Measurements from ENCODE around the gene PDZRN3. TPM values are rescaled to one million over a fixed set of nuclear protein-coding genes. Genes with fewer than 3 reads are reported as not detected.
"Not testable (repeated sequence)": the region's sequence is repeated elsewhere in the genome, so short reads cannot be mapped to it uniquely, and the experiment has no call there.

The PDZRN3 gene
- total RNA-seq, 1 experiment from 2014 or later, result 0.24 TPM

- no TSS peak for BruUV-seq (replicated peaks)
- no peak for DNase-seq (ENCODE audit: low spot score)
- Histone ChIP-seq H3K4me3 (ENCODE audit: low read depth, low read length, poor library complexity, severe bottlenecking) (no peak overlapping the region), H3K27ac (ENCODE audit: low read depth, low read length, poor library complexity, severe bottlenecking) (no peak overlapping the region), H3K36me3 (ENCODE audit: insufficient read depth, low read length, poor library complexity, severe bottlenecking) (no peaks in the 10 kb centered on the region), H3K4me1 (ENCODE audit: insufficient read depth, low read length, poor library complexity, severe bottlenecking) (no peaks in the 10 kb centered on the region), H3K9me3 (ENCODE audit: low read depth, low read length, poor library complexity, severe bottlenecking) (no peaks in the 10 kb centered on the region), H3K27me3 (replicated peaks; ENCODE audit: insufficient read depth, low read depth, low read length, poor library complexity) (no peaks in the 10 kb centered on the region)
- intact Hi-C loops (cut with micrococcal nuclease; ENCODE audit: unreplicated experiment), result no loop called here
- no peak for TF ChIP-seq CTCF (conservative IDR thresholded peaks at IDR 0.05; ENCODE audit: low read depth, low read length)
- no peak for TF ChIP-seq EZH2 (IDR thresholded peaks at IDR 0.05; ENCODE audit: borderline replicate concordance, low read depth, low read length, poor library complexity, severe bottlenecking)
- CTCF ChIA-PET, result no interaction called here
- POLR2A ChIA-PET (ENCODE audit: low non-redundant PET), result no interaction called here
These were observed 53.4 kb downstream of the PDZRN3 start for GRCh38 chr3:73571238-73571794.

- intact Hi-C loops (cut with micrococcal nuclease; ENCODE audit: unreplicated experiment), result no loop called here
- Histone ChIP-seq H3K36me3 (ENCODE audit: insufficient read depth, low read length, poor library complexity, severe bottlenecking) (no peaks in the 10 kb centered on the region), H3K4me3 (ENCODE audit: low read depth, low read length, poor library complexity, severe bottlenecking) (no peak overlapping the region), H3K4me1 (ENCODE audit: insufficient read depth, low read length, poor library complexity, severe bottlenecking) (no peaks in the 10 kb centered on the region), H3K27ac (ENCODE audit: low read depth, low read length, poor library complexity, severe bottlenecking) (no peak overlapping the region), H3K9me3 (ENCODE audit: low read depth, low read length, poor library complexity, severe bottlenecking) (no peaks in the 10 kb centered on the region), H3K27me3 (replicated peaks; ENCODE audit: insufficient read depth, low read depth, low read length, poor library complexity) (no peaks in the 10 kb centered on the region)
- no peak for TF ChIP-seq EZH2 (IDR thresholded peaks at IDR 0.05; ENCODE audit: borderline replicate concordance, low read depth, low read length, poor library complexity, severe bottlenecking)
- TF ChIP-seq CTCF (conservative IDR thresholded peaks at IDR 0.05; ENCODE audit: low read depth, low read length), result no peak
- BruUV-seq (replicated peaks), result no TSS peak
- no peak for DNase-seq (ENCODE audit: low spot score)
- CTCF ChIA-PET, result no interaction called here
- POLR2A ChIA-PET (ENCODE audit: low non-redundant PET), result no interaction called here
These were observed 55.4 kb downstream of the PDZRN3 start for GRCh38 chr3:73569246-73569760.

GRCh38 chr3:73568371-73568862 is 56.3 kb downstream of the PDZRN3 start:
- Histone ChIP-seq H3K4me1 (ENCODE audit: insufficient read depth, low read length, poor library complexity, severe bottlenecking) (no peaks in the 10 kb centered on the region), H3K27ac (ENCODE audit: low read depth, low read length, poor library complexity, severe bottlenecking) (no peak overlapping the region), H3K27me3 (replicated peaks; ENCODE audit: insufficient read depth, low read depth, low read length, poor library complexity) (no peaks in the 10 kb centered on the region), H3K4me3 (ENCODE audit: low read depth, low read length, poor library complexity, severe bottlenecking) (no peak overlapping the region), H3K36me3 (ENCODE audit: insufficient read depth, low read length, poor library complexity, severe bottlenecking) (no peaks in the 10 kb centered on the region), H3K9me3 (ENCODE audit: low read depth, low read length, poor library complexity, severe bottlenecking) (no peaks in the 10 kb centered on the region)
- no TSS peak for BruUV-seq (replicated peaks)
- intact Hi-C loops (cut with micrococcal nuclease; ENCODE audit: unreplicated experiment), result no loop called here
- ChIA-PET CTCF (no interaction called here), POLR2A (ENCODE audit: low non-redundant PET) (no interaction called here)
- DNase-seq (ENCODE audit: low spot score), result no peak
- TF ChIP-seq EZH2 (IDR thresholded peaks at IDR 0.05; ENCODE audit: borderline replicate concordance, low read depth, low read length, poor library complexity, severe bottlenecking) (no peak), CTCF (conservative IDR thresholded peaks at IDR 0.05; ENCODE audit: low read depth, low read length) (no peak)

GRCh38 chr3:73565374-73565773 is 59.4 kb downstream of the PDZRN3 start:
- H3K4me3 ChIP-seq (ENCODE audit: low read depth, low read length, poor library complexity, severe bottlenecking); CTCF ChIA-PET; H3K27ac ChIP-seq (ENCODE audit: low read depth, low read length, poor library complexity, severe bottlenecking); BruUV-seq (replicated peaks); H3K27me3 ChIP-seq (replicated peaks; ENCODE audit: insufficient read depth, low read depth, low read length, poor library complexity); POLR2A ChIA-PET (ENCODE audit: low non-redundant PET); intact Hi-C loops (cut with micrococcal nuclease; ENCODE audit: unreplicated experiment); H3K4me1 ChIP-seq (ENCODE audit: insufficient read depth, low read length, poor library complexity, severe bottlenecking); DNase-seq (ENCODE audit: low spot score); H3K9me3 ChIP-seq (ENCODE audit: low read depth, low read length, poor library complexity, severe bottlenecking); H3K36me3 ChIP-seq (ENCODE audit: insufficient read depth, low read length, poor library complexity, severe bottlenecking): not testable (repeated sequence)

Data from A673 (cell line).